ENCODE results near the gene CALN1.

DNA sequence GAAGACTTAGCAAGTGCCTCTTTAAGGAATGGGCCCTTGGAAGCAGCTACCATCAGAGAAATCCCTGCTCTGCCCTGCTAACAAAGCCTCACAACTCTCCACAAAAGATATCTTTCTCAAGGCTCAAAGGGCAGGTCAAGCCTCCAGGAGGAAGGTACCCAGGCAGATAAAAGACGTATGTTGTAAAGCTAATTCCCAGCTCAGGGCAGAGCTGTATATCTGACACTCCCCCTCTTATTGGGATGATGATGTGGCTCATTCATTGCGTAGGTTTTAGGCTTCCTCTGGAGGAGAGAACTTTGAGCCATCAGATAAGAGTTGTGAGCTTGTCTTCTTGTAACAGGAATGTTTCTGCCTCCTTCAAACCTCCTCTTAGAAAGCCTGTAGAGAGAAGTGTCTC lies 145.4 kb downstream of the CALN1 start:
- TF ChIP-seq POLR2A (IDR thresholded peaks at IDR 0.05; ENCODE audit: low read depth, low read length) (no peak), TAF1 (IDR thresholded peaks at IDR 0.05; ENCODE audit: borderline replicate concordance, low read depth, low read length) (no peak)
